Ovary (tissue), 3 donors: ENCODE results near the gene SNAP47.

ENCODE experiments used
- CTCF ChIP-seq, 3 donors: fragments of 450-650 bp in 2 of 3; fragments of 200-600 bp in 1 of 3; IDR thresholded peaks; one replicate each; pipeline versions ENCODE4 v1.5.1 to v1.8.0; 2016 to 2022; ENCODE audit warnings: antibody characterized with exemption in 3 of 3, mild to moderate bottlenecking in 1 of 3
- POLR2A ChIP-seq: fragments of 450-650 bp; IDR thresholded peaks from one replicate; pipeline ENCODE4 v1.6.1; 2017; ENCODE audit warnings: antibody characterized with exemption, mild to moderate bottlenecking, moderate library complexity
- donor health status: DM: no; HTN: no; CAD: no.

GRCh38 chr1:227780101-227781044, 45.1 kb downstream of the SNAP47 start:
- no peak for TF ChIP-seq CTCF (IDR thresholded peaks at IDR 0.05)
- TF ChIP-seq POLR2A: no peak
